Erythroblast (primary cell): ENCODE measurements around the gene COL25A1.
"Not testable (repeated sequence)": the region's sequence is repeated elsewhere in the genome, so short reads cannot be mapped to it uniquely, and the experiment has no call there.

Experiments used
- DNase-seq, 2 experiments: peaks; one replicate each; lab custom pipeline; 2025; lab: John Stamatoyannopoulos, UW
- GATA1 ChIP-seq: IDR thresholded peaks from 2 replicates; pipeline ENCODE4 v1.6.1; 2011; ENCODE audit warnings: low read depth, mild to moderate bottlenecking, control low read depth, low read length, moderate library complexity
- POLR2A ChIP-seq: IDR thresholded peaks from 2 replicates; pipeline ENCODE4 v1.6.1; 2011; ENCODE audit warnings: mild to moderate bottlenecking, low read length

The COL25A1 gene

GRCh38 chr4:109014593-109015412 lies 287.7 kb downstream of the COL25A1 start:
- no peak for DNase-seq
- TF ChIP-seq GATA1 (no peak), POLR2A (no peak)

GRCh38 chr4:109012286-109012880 lies 290.1 kb downstream of the COL25A1 start:
- TF ChIP-seq POLR2A (no peak), GATA1 (no peak)
- no peak for DNase-seq

GRCh38 chr4:109011241-109012026 lies 291.0 kb downstream of the COL25A1 start:
- DNase-seq, result no peak
- TF ChIP-seq GATA1 (no peak), POLR2A (no peak)

GRCh38 chr4:109010521-109010920 lies 291.9 kb downstream of the COL25A1 start:
- DNase-seq, result no peak
- TF ChIP-seq GATA1 (no peak), POLR2A (no peak)

GRCh38 chr4:109009909-109010308 lies 292.5 kb downstream of the COL25A1 start:
- no peak for DNase-seq
- TF ChIP-seq GATA1, result no peak
- no peak for TF ChIP-seq POLR2A

- TF ChIP-seq POLR2A (no peak), GATA1 (no peak)
- no peak for DNase-seq
Observed at GRCh38 chr4:109007976-109008375, 294.5 kb downstream of the COL25A1 start.

GRCh38 chr4:109005523-109005922 lies 296.9 kb downstream of the COL25A1 start:
- no peak for DNase-seq
- TF ChIP-seq GATA1 (no peak), POLR2A (no peak)

GRCh38 chr4:109004418-109004817 lies 298.0 kb downstream of the COL25A1 start:
- no peak for DNase-seq

GRCh38 chr4:109003964-109004363 lies 298.5 kb downstream of the COL25A1 start:
- no peak for TF ChIP-seq GATA1
- TF ChIP-seq POLR2A, result no peak
- no peak for DNase-seq

More at GRCh38 chr4:109004418-109004817, 298.0 kb downstream of the COL25A1 start:
- TF ChIP-seq POLR2A (no peak), GATA1 (no peak)

- TF ChIP-seq GATA1, result no peak
- TF ChIP-seq POLR2A, result no peak
- DNase-seq, result no peak
Observed at GRCh38 chr4:108991551-108992328, 310.7 kb downstream of the COL25A1 start.

- TF ChIP-seq GATA1, result no peak
- no peak for TF ChIP-seq POLR2A
- no peak for DNase-seq
Observed at GRCh38 chr4:108988464-108989195, 313.8 kb downstream of the COL25A1 start.

- DNase-seq, result not testable (repeated sequence)
Observed at GRCh38 chr4:108984495-108984894, 318.0 kb downstream of the COL25A1 start.
